ENCODE data around the gene BRD3OS. TPM values are rescaled to one million over a fixed set of nuclear protein-coding genes. Genes with fewer than 3 reads are reported as not detected.

BRD3OS gene
- total and polyA plus RNA-seq, 2 experiments from 2014 or later: 9.2 to 16.0 TPM

- no peaks in the 10 kb centered on the region for H3K36me3 Mint-ChIP-seq (ENCODE audit: low read depth)
- Histone ChIP-seq H3K4me3 (no peak overlapping the region), H3K36me3 (ENCODE audit: insufficient read depth) (no peaks in the 10 kb centered on the region), H4K20me1 (replicated peaks; ENCODE audit: insufficient read depth) (no peaks in the 10 kb centered on the region; the same call in 1 of the 2 replicates), H3K9me2 (ENCODE audit: insufficient read depth) (no peaks in the 10 kb centered on the region), H3K27me3 (ENCODE audit: insufficient read depth) (no peaks in the 10 kb centered on the region), H3F3A (replicated peaks; ENCODE audit: low read depth) (no peaks in the 10 kb centered on the region), H3K4me2 (no peak overlapping the region), H3K79me2 (replicated peaks; ENCODE audit: insufficient read depth) (no peaks in the 10 kb centered on the region), H3K27ac (ENCODE audit: low read depth) (no peak overlapping the region), H2AFZ (no peak overlapping the region), H3K4me1 (ENCODE audit: insufficient read depth) (peaks cover 11% of the 10 kb centered on the region; the same call in 1 of the 2 replicates)
- ATAC-seq (no peak), DNase-seq (ENCODE audit: low spot score) (no peak)
- H3K27me3 Mint-ChIP-seq (ENCODE audit: insufficient read depth, low read depth, poor library complexity): peaks cover 7% of the 10 kb centered on the region
- H3K27ac Mint-ChIP-seq: no peak overlapping the region
- H3K9me3 Mint-ChIP-seq: no peaks in the 10 kb centered on the region; the same call in 1 of the 3 replicates
- H3K4me1 Mint-ChIP-seq: peaks cover 13% of the 10 kb centered on the region
- no peak overlapping the region for H3K4me3 Mint-ChIP-seq
- TF ChIP-seq CREB1 (CRISPR knock-in tag; IDR thresholded peaks at IDR 0.05; ENCODE audit: low read depth): no peak
- TF ChIP-seq, protein P1, sequence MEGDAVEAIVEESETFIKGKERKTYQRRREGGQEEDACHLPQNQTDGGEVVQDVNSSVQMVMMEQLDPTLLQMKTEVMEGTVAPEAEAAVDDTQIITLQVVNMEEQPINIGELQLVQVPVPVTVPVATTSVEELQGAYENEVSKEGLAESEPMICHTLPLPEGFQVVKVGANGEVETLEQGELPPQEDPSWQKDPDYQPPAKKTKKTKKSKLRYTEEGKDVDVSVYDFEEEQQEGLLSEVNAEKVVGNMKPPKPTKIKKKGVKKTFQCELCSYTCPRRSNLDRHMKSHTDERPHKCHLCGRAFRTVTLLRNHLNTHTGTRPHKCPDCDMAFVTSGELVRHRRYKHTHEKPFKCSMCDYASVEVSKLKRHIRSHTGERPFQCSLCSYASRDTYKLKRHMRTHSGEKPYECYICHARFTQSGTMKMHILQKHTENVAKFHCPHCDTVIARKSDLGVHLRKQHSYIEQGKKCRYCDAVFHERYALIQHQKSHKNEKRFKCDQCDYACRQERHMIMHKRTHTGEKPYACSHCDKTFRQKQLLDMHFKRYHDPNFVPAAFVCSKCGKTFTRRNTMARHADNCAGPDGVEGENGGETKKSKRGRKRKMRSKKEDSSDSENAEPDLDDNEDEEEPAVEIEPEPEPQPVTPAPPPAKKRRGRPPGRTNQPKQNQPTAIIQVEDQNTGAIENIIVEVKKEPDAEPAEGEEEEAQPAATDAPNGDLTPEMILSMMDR (conservative IDR thresholded peaks at IDR 0.05; ENCODE audit: low read depth in 2 of 2): peak; percentile 25 to 41; a peak in 3 of 4 replicates
Observed at GRCh38 chr9:133996531-133997520, 28.5 kb upstream of the BRD3OS start.

DNA sequence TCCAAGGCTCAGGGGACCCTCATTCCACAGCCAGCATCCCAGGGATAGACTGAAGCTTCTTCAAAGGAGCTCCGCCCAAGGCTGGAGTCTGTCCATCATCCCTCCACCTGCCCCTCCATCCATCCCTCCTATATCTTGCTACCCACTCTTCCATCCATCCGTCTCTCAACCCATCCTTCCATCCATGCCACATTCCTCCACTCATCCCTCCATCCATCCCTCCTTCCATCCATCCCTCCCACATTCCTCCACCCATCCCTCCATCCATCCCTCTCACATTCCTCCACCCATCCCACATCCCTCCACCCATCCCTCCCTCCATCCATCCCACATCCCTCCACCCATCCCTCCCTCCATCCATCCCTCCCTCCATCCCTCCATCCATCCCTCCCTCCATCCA, 27.7 kb upstream of the BRD3OS start:
- no peak for DNase-seq (ENCODE audit: low spot score)
- Histone ChIP-seq H3K27ac (ENCODE audit: low read depth) (no peak overlapping the region), H4K20me1 (replicated peaks; ENCODE audit: insufficient read depth) (no peaks in the 10 kb centered on the region; the same call in 1 of the 2 replicates), H2AFZ (no peak overlapping the region), H3K4me2 (no peak overlapping the region), H3K79me2 (replicated peaks; ENCODE audit: insufficient read depth) (no peaks in the 10 kb centered on the region), H3K9me2 (ENCODE audit: insufficient read depth) (no peaks in the 10 kb centered on the region), H3K36me3 (ENCODE audit: insufficient read depth) (no peaks in the 10 kb centered on the region), H3K27me3 (ENCODE audit: insufficient read depth) (no peaks in the 10 kb centered on the region), H3F3A (replicated peaks; ENCODE audit: low read depth) (no peaks in the 10 kb centered on the region), H3K4me1 (ENCODE audit: insufficient read depth) (peaks cover 11% of the 10 kb centered on the region; the same call in 1 of the 2 replicates), H3K4me3 (no peak overlapping the region)
- Mint-ChIP-seq H3K4me1 (peaks cover 13% of the 10 kb centered on the region), H3K36me3 (ENCODE audit: low read depth) (no peaks in the 10 kb centered on the region), H3K4me3 (no peak overlapping the region), H3K27me3 (ENCODE audit: insufficient read depth, low read depth, poor library complexity) (peaks cover 7% of the 10 kb centered on the region), H3K9me3 (peaks cover 5% of the 10 kb centered on the region), H3K27ac (no peak overlapping the region)
- ATAC-seq: no peak
- no peak for TF ChIP-seq NANOG (IDR thresholded peaks at IDR 0.05; ENCODE audit: borderline replicate concordance)
- TF ChIP-seq ZNF462 (CRISPR knock-in tag; IDR thresholded peaks at IDR 0.05): no peak
- no peak for TF ChIP-seq REST (IDR thresholded peaks at IDR 0.05; ENCODE audit: unreplicated experiment)
- no peak for TF ChIP-seq CREB1 (CRISPR knock-in tag; IDR thresholded peaks at IDR 0.05; ENCODE audit: low read depth)
- no peak for TF ChIP-seq ZNF331 (CRISPR knock-in tag; IDR thresholded peaks at IDR 0.05; ENCODE audit: low read depth)
